Adrenal gland (tissue), 5 donors: ENCODE data around the gene ZNF224.

Experiments used
- CTCF ChIP-seq, 6 experiments: fragments of 450-650 bp in 4 of 6; fragments of 200-600 bp in 2 of 6; sonication (generic) in 1 of 6; IDR thresholded peaks; 1 replicate in 5 of 6; 2 replicates in 1 of 6; pipeline versions ENCODE4 v1.5.1 to v1.8.0; 2016 to 2021; ENCODE audit warnings: antibody characterized with exemption in 6 of 6, mild to moderate bottlenecking in 2 of 6, moderate library complexity in 1 of 6
- POLR2A ChIP-seq, 2 donors: fragments of 450-650 bp; IDR thresholded peaks; one replicate each; pipeline ENCODE4 v1.6.1; 2017; ENCODE audit warnings: antibody characterized with exemption in 2 of 2, mild to moderate bottlenecking in 2 of 2, moderate library complexity in 1 of 2
- donor health status: DM: no; HTN: no; CAD: no.

DNA sequence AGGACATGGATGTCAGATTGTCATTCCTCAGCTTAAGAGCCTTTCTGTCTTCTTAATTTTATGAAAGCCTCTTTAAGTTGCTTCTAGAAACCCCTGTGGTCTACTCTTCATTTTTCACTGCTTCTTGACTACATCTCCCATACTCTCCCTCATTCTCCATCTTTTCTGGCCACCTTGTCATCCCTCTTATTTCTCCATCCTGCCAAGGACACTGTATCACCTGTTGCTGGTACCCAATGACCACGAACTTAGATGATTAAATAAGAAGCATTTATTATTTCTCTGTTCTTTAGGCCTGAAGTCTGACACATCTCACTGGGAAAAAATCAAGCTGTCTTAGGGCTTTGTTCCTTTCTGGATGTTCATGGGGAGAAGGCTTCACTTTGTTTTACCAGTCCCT lies 33.1 kb upstream of the ZNF224 start:
- TF ChIP-seq CTCF (IDR thresholded peaks at IDR 0.05) (no peak), POLR2A (IDR thresholded peaks at IDR 0.05) (no peak)
